ENCODE data around the gene AFTPH. TPM values are rescaled to one million over a fixed set of nuclear protein-coding genes. Genes with fewer than 3 reads are reported as not detected.

Gene AFTPH
- total RNA-seq, 1 donor from 2014 or later = 16.0 TPM

GRCh38 chr2:64565949-64566710, 42.0 kb downstream of the AFTPH start:
- peaks cover 2% of the 10 kb centered on the region for H3K36me3 Mint-ChIP-seq (ENCODE audit: low read depth, unreplicated experiment)
- Histone ChIP-seq H3K27me3 (ENCODE audit: insufficient read depth, low read length) (no peaks in the 10 kb centered on the region), H2AFZ (ENCODE audit: low read depth, low read length) (no peak overlapping the region), H3K9ac (ENCODE audit: low read length) (no peak overlapping the region), H3K4me3 (ENCODE audit: insufficient read depth, low read depth, low read length) (no peak overlapping the region), H3K4me2 (ENCODE audit: low read length) (no peak overlapping the region), H4K20me1 (ENCODE audit: insufficient read depth, low read length) (no peaks in the 10 kb centered on the region), H3K79me2 (ENCODE audit: insufficient read depth, low read length) (peaks cover 2% of the 10 kb centered on the region), H3K4me1 (ENCODE audit: insufficient read depth, low read length) (no peaks in the 10 kb centered on the region), H3K36me3 (ENCODE audit: insufficient read depth, low read length) (peaks cover 2% of the 10 kb centered on the region), H3K9me3 (ENCODE audit: insufficient read depth, low read depth, low read length) (no peaks in the 10 kb centered on the region), H3K27ac (ENCODE audit: low read depth, low read length) (no peak overlapping the region)
- FAIRE-seq (no peak), DNase-seq (ENCODE audit: low read depth) (no peak)
- H3K9me3 Mint-ChIP-seq (ENCODE audit: unreplicated experiment) = no peaks in the 10 kb centered on the region
- no peaks in the 10 kb centered on the region for H3K27me3 Mint-ChIP-seq (ENCODE audit: low read depth, unreplicated experiment)
- H3K27ac Mint-ChIP-seq (ENCODE audit: unreplicated experiment) = no peak overlapping the region
- TF ChIP-seq EZH2 (IDR thresholded peaks at IDR 0.05; ENCODE audit: insufficient read depth, low read length) (no peak), CTCF (IDR thresholded peaks at IDR 0.05; ENCODE audit: insufficient read depth, low read depth, low read length) (no peak)
- peaks cover 2% of the 10 kb centered on the region for H3K4me1 Mint-ChIP-seq (ENCODE audit: low read depth, unreplicated experiment)
- no peak overlapping the region for H3K4me3 Mint-ChIP-seq (ENCODE audit: unreplicated experiment)

- Histone ChIP-seq H3K9ac (ENCODE audit: low read length) (no peak overlapping the region), H3K27me3 (ENCODE audit: insufficient read depth, low read length) (no peaks in the 10 kb centered on the region), H3K79me2 (ENCODE audit: insufficient read depth, low read length) (peaks cover 2% of the 10 kb centered on the region), H2AFZ (ENCODE audit: low read depth, low read length) (no peak overlapping the region), H3K36me3 (ENCODE audit: insufficient read depth, low read length) (peaks cover 2% of the 10 kb centered on the region), H3K4me3 (ENCODE audit: insufficient read depth, low read depth, low read length) (no peak overlapping the region), H3K27ac (ENCODE audit: low read depth, low read length) (no peak overlapping the region), H4K20me1 (ENCODE audit: insufficient read depth, low read length) (no peaks in the 10 kb centered on the region), H3K4me1 (ENCODE audit: insufficient read depth, low read length) (no peaks in the 10 kb centered on the region), H3K4me2 (ENCODE audit: low read length) (no peak overlapping the region), H3K9me3 (ENCODE audit: insufficient read depth, low read depth, low read length) (no peaks in the 10 kb centered on the region)
- no peak for FAIRE-seq
- no peaks in the 10 kb centered on the region for H3K27me3 Mint-ChIP-seq (ENCODE audit: low read depth, unreplicated experiment)
- H3K36me3 Mint-ChIP-seq (ENCODE audit: low read depth, unreplicated experiment) = peaks cover 4% of the 10 kb centered on the region
- no peaks in the 10 kb centered on the region for H3K9me3 Mint-ChIP-seq (ENCODE audit: unreplicated experiment)
- TF ChIP-seq CTCF (IDR thresholded peaks at IDR 0.05; ENCODE audit: insufficient read depth, low read depth, low read length) (no peak), EZH2 (IDR thresholded peaks at IDR 0.05; ENCODE audit: insufficient read depth, low read length) (no peak)
- DNase-seq (ENCODE audit: low read depth) = no peak
- no peaks in the 10 kb centered on the region for H3K4me1 Mint-ChIP-seq (ENCODE audit: low read depth, unreplicated experiment)
- H3K27ac Mint-ChIP-seq (ENCODE audit: unreplicated experiment) = no peak overlapping the region
- H3K4me3 Mint-ChIP-seq (ENCODE audit: unreplicated experiment) = no peak overlapping the region
These were observed 43.3 kb downstream of the AFTPH start for GRCh38 chr2:64567473-64567872.

GRCh38 chr2:64568836-64569235, 44.7 kb downstream of the AFTPH start:
- H3K4me3 Mint-ChIP-seq (ENCODE audit: unreplicated experiment) = no peak overlapping the region
- Histone ChIP-seq H3K27me3 (ENCODE audit: insufficient read depth, low read length) (no peaks in the 10 kb centered on the region), H2AFZ (ENCODE audit: low read depth, low read length) (no peak overlapping the region), H3K36me3 (ENCODE audit: insufficient read depth, low read length) (peaks cover 2% of the 10 kb centered on the region), H3K9me3 (ENCODE audit: insufficient read depth, low read depth, low read length) (no peaks in the 10 kb centered on the region), H3K27ac (ENCODE audit: low read depth, low read length) (no peak overlapping the region), H3K4me2 (ENCODE audit: low read length) (no peak overlapping the region), H3K9ac (ENCODE audit: low read length) (no peak overlapping the region), H3K4me1 (ENCODE audit: insufficient read depth, low read length) (no peaks in the 10 kb centered on the region), H4K20me1 (ENCODE audit: insufficient read depth, low read length) (no peaks in the 10 kb centered on the region), H3K79me2 (ENCODE audit: insufficient read depth, low read length) (no peaks in the 10 kb centered on the region), H3K4me3 (ENCODE audit: insufficient read depth, low read depth, low read length) (no peak overlapping the region)
- no peaks in the 10 kb centered on the region for H3K4me1 Mint-ChIP-seq (ENCODE audit: low read depth, unreplicated experiment)
- no peak overlapping the region for H3K27ac Mint-ChIP-seq (ENCODE audit: unreplicated experiment)
- H3K36me3 Mint-ChIP-seq (ENCODE audit: low read depth, unreplicated experiment) = peaks cover 4% of the 10 kb centered on the region
- DNase-seq (ENCODE audit: low read depth) = no peak
- TF ChIP-seq EZH2 (IDR thresholded peaks at IDR 0.05; ENCODE audit: insufficient read depth, low read length) = no peak
- TF ChIP-seq CTCF (IDR thresholded peaks at IDR 0.05; ENCODE audit: insufficient read depth, low read depth, low read length) = no peak
- no peaks in the 10 kb centered on the region for H3K27me3 Mint-ChIP-seq (ENCODE audit: low read depth, unreplicated experiment)
- no peak for FAIRE-seq
- no peaks in the 10 kb centered on the region for H3K9me3 Mint-ChIP-seq (ENCODE audit: unreplicated experiment)

All from astrocyte (in vitro differentiated cells and primary cell).